ENCODE measurements around the gene TSTD2.

TSTD2 gene

GRCh38 chr9:97604901-97605645 lies 28.1 kb downstream of the TSTD2 start:
- Histone ChIP-seq H3K36me3 (ENCODE audit: insufficient read depth, low read length) (peaks cover 15% of the 10 kb centered on the region), H3K4me3 (ENCODE audit: low read depth, low read length) (no peak overlapping the region), H3K79me2 (ENCODE audit: control insufficient read depth, insufficient read depth, low read length, unreplicated experiment) (no peaks in the 10 kb centered on the region), H3K27me3 (ENCODE audit: insufficient read depth, low read length) (no peaks in the 10 kb centered on the region), H3K27ac (ENCODE audit: low read depth, low read length) (no peak overlapping the region), H3K4me1 (ENCODE audit: control insufficient read depth, insufficient read depth, low read length, unreplicated experiment) (no peaks in the 10 kb centered on the region), H2AFZ (ENCODE audit: low read length, unreplicated experiment) (no peak overlapping the region)

DNA sequence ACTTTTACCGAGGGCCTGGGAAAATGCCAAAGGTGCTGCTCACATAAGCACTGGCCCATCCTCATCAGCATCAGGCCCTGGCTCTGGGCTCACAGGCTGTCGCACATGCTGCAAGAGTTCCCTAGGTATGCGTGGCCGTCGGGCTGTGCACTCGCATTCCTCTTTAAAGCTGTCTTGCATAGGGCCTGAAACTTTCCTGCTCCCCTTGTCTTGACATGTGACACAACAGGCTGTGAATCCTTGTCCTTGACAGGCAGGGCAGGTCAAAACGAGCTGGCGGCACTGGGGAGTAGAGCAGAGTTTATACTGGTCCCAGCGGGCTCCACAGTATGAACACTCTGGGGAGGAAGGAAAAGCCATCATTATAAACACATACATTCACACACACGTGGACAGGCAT lies 30.7 kb downstream of the TSTD2 start:
- Histone ChIP-seq H3K79me2 (ENCODE audit: control insufficient read depth, insufficient read depth, low read length, unreplicated experiment) (no peaks in the 10 kb centered on the region), H2AFZ (ENCODE audit: low read length, unreplicated experiment) (no peak overlapping the region), H3K4me1 (ENCODE audit: control insufficient read depth, insufficient read depth, low read length, unreplicated experiment) (no peaks in the 10 kb centered on the region), H3K27ac (ENCODE audit: low read depth, low read length) (no peak overlapping the region), H3K36me3 (ENCODE audit: insufficient read depth, low read length) (peaks cover 15% of the 10 kb centered on the region), H3K27me3 (ENCODE audit: insufficient read depth, low read length) (no peaks in the 10 kb centered on the region), H3K4me3 (ENCODE audit: low read depth, low read length) (no peak overlapping the region)

DNA sequence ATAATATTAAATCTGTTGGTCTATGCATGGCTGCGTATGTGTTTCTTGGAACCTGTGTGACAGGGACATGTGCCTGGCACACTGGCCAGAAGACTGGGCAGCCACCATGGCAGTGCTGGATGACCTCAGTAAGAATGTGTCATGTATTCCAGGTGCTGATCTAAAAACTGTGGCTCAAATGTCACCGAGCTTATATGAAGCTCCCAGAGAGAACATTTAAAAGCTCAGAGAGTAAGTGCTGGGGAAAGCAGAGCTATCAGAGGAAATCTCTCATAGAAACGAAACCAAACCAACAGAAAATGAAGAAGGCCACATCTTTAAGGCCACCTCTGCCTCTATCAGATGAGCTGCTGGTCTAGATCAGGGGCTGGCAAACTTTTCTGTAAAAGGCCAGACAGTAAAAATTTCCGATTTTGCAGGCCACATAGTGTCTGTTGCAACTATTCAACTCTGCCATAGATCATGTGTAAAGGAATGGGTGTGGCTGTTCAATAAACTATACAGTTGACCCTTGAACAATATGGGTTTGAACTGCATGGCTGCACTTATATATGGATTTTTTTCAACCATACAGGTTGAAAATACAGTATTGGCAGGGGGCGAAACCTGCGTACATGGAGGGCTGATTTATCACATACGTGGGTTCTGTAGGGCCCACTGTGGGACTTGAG lies 31.8 kb downstream of the TSTD2 start:
- Histone ChIP-seq H3K79me2 (ENCODE audit: control insufficient read depth, insufficient read depth, low read length, unreplicated experiment) (no peaks in the 10 kb centered on the region), H2AFZ (ENCODE audit: low read length, unreplicated experiment) (no peak overlapping the region), H3K4me1 (ENCODE audit: control insufficient read depth, insufficient read depth, low read length, unreplicated experiment) (no peaks in the 10 kb centered on the region), H3K4me3 (ENCODE audit: low read depth, low read length) (no peak overlapping the region), H3K36me3 (ENCODE audit: insufficient read depth, low read length) (peaks cover 15% of the 10 kb centered on the region), H3K27me3 (ENCODE audit: insufficient read depth, low read length) (no peaks in the 10 kb centered on the region), H3K27ac (ENCODE audit: low read depth, low read length) (no peak overlapping the region)

GRCh38 chr9:97600531-97601227 lies 32.5 kb downstream of the TSTD2 start:
- H3K27me3 ChIP-seq (ENCODE audit: insufficient read depth, low read length) = no peaks in the 10 kb centered on the region
- H3K4me1 ChIP-seq (ENCODE audit: control insufficient read depth, insufficient read depth, low read length, unreplicated experiment) = no peaks in the 10 kb centered on the region
- no peak overlapping the region for H2AFZ ChIP-seq (ENCODE audit: low read length, unreplicated experiment)
- H3K27ac ChIP-seq (ENCODE audit: low read depth, low read length) = no peak overlapping the region
- no peaks in the 10 kb centered on the region for H3K79me2 ChIP-seq (ENCODE audit: control insufficient read depth, insufficient read depth, low read length, unreplicated experiment)
- no peak overlapping the region for H3K4me3 ChIP-seq (ENCODE audit: low read depth, low read length)
- peaks cover 8% of the 10 kb centered on the region for H3K36me3 ChIP-seq (ENCODE audit: insufficient read depth, low read length)

- Histone ChIP-seq H3K27me3 (ENCODE audit: insufficient read depth, low read length) (no peaks in the 10 kb centered on the region), H3K36me3 (ENCODE audit: insufficient read depth, low read length) (no peaks in the 10 kb centered on the region; the same call in 1 of the 2 replicates), H3K4me1 (ENCODE audit: control insufficient read depth, insufficient read depth, low read length, unreplicated experiment) (peaks cover 2% of the 10 kb centered on the region), H3K27ac (ENCODE audit: low read depth, low read length) (no peak overlapping the region), H3K4me3 (ENCODE audit: low read depth, low read length) (no peak overlapping the region), H3K79me2 (ENCODE audit: control insufficient read depth, insufficient read depth, low read length, unreplicated experiment) (no peaks in the 10 kb centered on the region), H2AFZ (ENCODE audit: low read length, unreplicated experiment) (no peak overlapping the region)
Measured at GRCh38 chr9:97599314-97599846, 33.8 kb downstream of the TSTD2 start.

DNA sequence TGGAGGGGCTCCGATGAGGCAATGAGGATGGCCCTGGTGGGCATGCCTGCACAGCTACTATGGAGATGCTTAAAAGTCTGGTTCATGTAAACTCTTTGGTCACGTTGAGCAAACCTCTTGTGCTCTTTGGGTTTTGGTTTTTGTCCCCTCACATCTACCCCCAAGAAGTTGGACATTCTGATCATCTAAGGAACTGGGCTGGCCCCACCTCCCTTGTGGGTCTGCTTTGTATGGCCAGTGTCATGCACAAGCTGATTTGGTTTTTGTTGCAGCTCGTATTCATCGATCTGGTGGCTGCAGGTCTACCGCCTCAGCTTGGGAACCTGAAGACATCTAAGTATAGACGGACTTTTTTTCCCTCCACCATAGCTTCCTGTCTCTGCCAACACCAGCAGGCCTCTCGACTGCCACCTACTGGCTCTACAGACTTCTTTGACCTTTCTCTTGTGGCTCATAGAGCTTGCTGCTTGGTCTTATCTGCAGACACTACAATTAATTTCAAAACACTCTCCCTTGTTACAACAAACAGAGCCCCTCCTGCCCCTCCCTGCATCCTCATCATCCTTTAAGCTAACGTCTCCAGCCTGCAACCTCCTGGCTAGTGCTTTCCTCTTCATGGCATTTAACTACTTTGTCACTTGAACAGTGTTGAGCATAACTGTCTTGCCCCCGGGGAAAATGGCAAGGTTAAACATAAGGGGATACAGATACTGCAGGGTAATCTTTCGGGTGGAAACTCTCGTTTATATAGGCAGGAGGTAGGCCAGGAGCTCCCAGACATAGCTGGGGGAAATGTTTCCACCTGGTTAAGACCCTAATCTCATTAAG lies 34.5 kb downstream of the TSTD2 start:
- Histone ChIP-seq H3K36me3 (ENCODE audit: insufficient read depth, low read length) (no peaks in the 10 kb centered on the region), H3K27ac (ENCODE audit: low read depth, low read length) (no peak overlapping the region), H2AFZ (ENCODE audit: low read length, unreplicated experiment) (no peak overlapping the region), H3K4me1 (ENCODE audit: control insufficient read depth, insufficient read depth, low read length, unreplicated experiment) (peaks cover 4% of the 10 kb centered on the region), H3K79me2 (ENCODE audit: control insufficient read depth, insufficient read depth, low read length, unreplicated experiment) (no peaks in the 10 kb centered on the region), H3K4me3 (ENCODE audit: low read depth, low read length) (no peak overlapping the region), H3K27me3 (ENCODE audit: insufficient read depth, low read length) (no peaks in the 10 kb centered on the region)

- Histone ChIP-seq H2AFZ (ENCODE audit: low read length, unreplicated experiment) (no peak overlapping the region), H3K27me3 (ENCODE audit: insufficient read depth, low read length) (peaks cover 8% of the 10 kb centered on the region; the same call in 1 of the 2 replicates), H3K4me1 (ENCODE audit: control insufficient read depth, insufficient read depth, low read length, unreplicated experiment) (peaks cover 4% of the 10 kb centered on the region), H3K36me3 (ENCODE audit: insufficient read depth, low read length) (no peaks in the 10 kb centered on the region), H3K27ac (ENCODE audit: low read depth, low read length) (no peak overlapping the region), H3K4me3 (ENCODE audit: low read depth, low read length) (no peak overlapping the region), H3K79me2 (ENCODE audit: control insufficient read depth, insufficient read depth, low read length, unreplicated experiment) (no peaks in the 10 kb centered on the region)
Measured at GRCh38 chr9:97596906-97597305, 36.3 kb downstream of the TSTD2 start.

GRCh38 chr9:97594381-97594921 lies 38.7 kb downstream of the TSTD2 start:
- Histone ChIP-seq H3K36me3 (ENCODE audit: insufficient read depth, low read length) (no peaks in the 10 kb centered on the region), H3K4me1 (ENCODE audit: control insufficient read depth, insufficient read depth, low read length, unreplicated experiment) (peaks cover 4% of the 10 kb centered on the region), H3K4me3 (ENCODE audit: low read depth, low read length) (no peak overlapping the region), H2AFZ (ENCODE audit: low read length, unreplicated experiment) (no peak overlapping the region), H3K27me3 (ENCODE audit: insufficient read depth, low read length) (peaks cover 23% of the 10 kb centered on the region), H3K79me2 (ENCODE audit: control insufficient read depth, insufficient read depth, low read length, unreplicated experiment) (no peaks in the 10 kb centered on the region), H3K27ac (ENCODE audit: low read depth, low read length) (no peak overlapping the region)

DNA sequence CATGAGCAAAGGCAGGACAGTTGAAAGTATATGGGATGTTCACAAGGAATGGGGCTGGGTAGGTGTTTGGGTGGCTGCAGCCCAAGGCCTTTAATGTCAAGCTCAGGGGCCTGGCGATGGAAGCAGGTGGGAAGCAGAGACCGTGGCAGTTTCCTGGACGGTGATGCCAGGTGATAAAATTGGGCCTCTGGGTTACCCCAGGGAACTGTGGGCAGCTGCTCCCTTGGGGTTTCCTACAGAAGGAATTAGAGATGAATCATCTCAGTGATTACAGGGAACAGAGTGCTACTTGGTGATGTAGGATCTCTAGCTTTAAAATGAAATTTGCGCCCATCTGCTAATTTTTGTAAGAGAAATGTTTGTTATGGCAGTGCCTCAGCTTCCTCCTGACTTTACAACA lies 39.2 kb downstream of the TSTD2 start:
- Histone ChIP-seq H2AFZ (ENCODE audit: low read length, unreplicated experiment) (no peak overlapping the region), H3K4me3 (ENCODE audit: low read depth, low read length) (no peak overlapping the region), H3K79me2 (ENCODE audit: control insufficient read depth, insufficient read depth, low read length, unreplicated experiment) (no peaks in the 10 kb centered on the region), H3K36me3 (ENCODE audit: insufficient read depth, low read length) (no peaks in the 10 kb centered on the region), H3K27ac (ENCODE audit: low read depth, low read length) (no peak overlapping the region), H3K27me3 (ENCODE audit: insufficient read depth, low read length) (peaks cover 23% of the 10 kb centered on the region), H3K4me1 (ENCODE audit: control insufficient read depth, insufficient read depth, low read length, unreplicated experiment) (peaks cover 4% of the 10 kb centered on the region)

DNA sequence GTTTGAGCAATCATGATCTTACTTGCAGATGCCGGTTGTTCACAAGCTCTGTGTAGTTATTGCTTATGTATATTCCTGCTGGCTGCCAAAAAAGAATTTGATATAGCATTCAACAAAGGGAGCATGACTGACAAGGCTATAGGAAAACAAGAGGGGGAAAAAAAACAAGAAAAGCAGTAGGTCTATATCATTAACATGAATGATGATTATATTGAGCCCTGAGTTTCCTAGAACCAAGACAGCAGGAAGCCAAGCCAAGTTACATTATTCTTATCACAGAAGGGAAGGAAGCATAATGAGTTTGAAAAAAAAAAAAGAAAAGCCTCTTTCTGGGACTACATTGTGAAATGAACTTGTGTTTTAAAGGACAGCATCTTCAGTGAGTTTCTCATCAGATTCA lies 41.0 kb downstream of the TSTD2 start:
- Histone ChIP-seq H3K36me3 (ENCODE audit: insufficient read depth, low read length) (no peaks in the 10 kb centered on the region), H2AFZ (ENCODE audit: low read length, unreplicated experiment) (no peak overlapping the region), H3K4me3 (ENCODE audit: low read depth, low read length) (no peak overlapping the region), H3K4me1 (ENCODE audit: control insufficient read depth, insufficient read depth, low read length, unreplicated experiment) (peaks cover 4% of the 10 kb centered on the region), H3K79me2 (ENCODE audit: control insufficient read depth, insufficient read depth, low read length, unreplicated experiment) (no peaks in the 10 kb centered on the region), H3K27me3 (ENCODE audit: insufficient read depth, low read length) (peaks cover 29% of the 10 kb centered on the region), H3K27ac (ENCODE audit: low read depth, low read length) (no peak overlapping the region)
